ENCODE measurements around the gene BCL2L2. TPM values are rescaled to one million over a fixed set of nuclear protein-coding genes. Genes with fewer than 3 reads are reported as not detected.

BCL2L2 gene
- total RNA-seq, 1 experiment from 2014 or later = 18.2 TPM

- Mint-ChIP-seq H3K4me1 (peaks cover 14% of the 10 kb centered on the region), H3K9me3 (no peaks in the 10 kb centered on the region), H3K27ac (peak within 1 kb of the TSS; percentile 100), H3K36me3 (no peaks in the 10 kb centered on the region), H3K27me3 (ENCODE audit: low read depth) (peaks cover 62% of the 10 kb centered on the region), H3K4me3 (peak within 1 kb of the TSS; percentile 93)
- ChIA-PET CTCF (interaction anchor here (0.5 to 2.3 kb wide), 20 partner anchors 8 to 217 kb away, joined by 3 to 23 read pairs (median 3); partner anchors contain the start of genes BCL2L2, PABPN1 and SLC22A17), POLR2A (interaction anchor here (0.7 to 1.7 kb wide), 8 partner anchors 8 to 215 kb away, joined by 3 to 8 read pairs (median 4); partner anchors contain the start of genes BCL2L2 and PABPN1)
- ATAC-seq (peak; percentile 98), DNase-seq (ENCODE audit: low spot score) (peak; percentile 98)
- no peak for TF ChIP-seq CREM (CRISPR knock-in tag; IDR thresholded peaks at IDR 0.05)
- peak; percentile 88 for TF ChIP-seq SP1 (CRISPR knock-in tag; conservative IDR thresholded peaks at IDR 0.05)
- no peak for TF ChIP-seq ZNF425 (CRISPR knock-in tag; conservative IDR thresholded peaks at IDR 0.05)
- TF ChIP-seq ZNF416 (CRISPR knock-in tag; IDR thresholded peaks at IDR 0.05) = no peak
- 0 out of 2 replicates have a peak, but pooled peaks have one; percentile 10 for TF ChIP-seq ZNF121 (CRISPR knock-in tag; IDR thresholded peaks at IDR 0.05)
- peak; percentile 72; the same call in 1 of the 2 replicates for TF ChIP-seq HMGXB4 (CRISPR knock-in tag; IDR thresholded peaks at IDR 0.05)
- peak; percentile 71 for TF ChIP-seq TEAD1 (CRISPR knock-in tag; IDR thresholded peaks at IDR 0.05)
- TF ChIP-seq, protein P1, sequence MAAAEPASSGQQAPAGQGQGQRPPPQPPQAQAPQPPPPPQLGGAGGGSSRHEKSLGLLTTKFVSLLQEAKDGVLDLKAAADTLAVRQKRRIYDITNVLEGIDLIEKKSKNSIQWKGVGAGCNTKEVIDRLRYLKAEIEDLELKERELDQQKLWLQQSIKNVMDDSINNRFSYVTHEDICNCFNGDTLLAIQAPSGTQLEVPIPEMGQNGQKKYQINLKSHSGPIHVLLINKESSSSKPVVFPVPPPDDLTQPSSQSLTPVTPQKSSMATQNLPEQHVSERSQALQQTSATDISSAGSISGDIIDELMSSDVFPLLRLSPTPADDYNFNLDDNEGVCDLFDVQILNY (CRISPR knock-in tag; IDR thresholded peaks at IDR 0.05) = 0 out of 2 replicates have a peak, but pooled peaks have one; percentile 41
- TF ChIP-seq ZBTB43 (CRISPR knock-in tag; IDR thresholded peaks at IDR 0.05) = no peak
- TF ChIP-seq JAZF1 (CRISPR knock-in tag; IDR thresholded peaks at IDR 0.05) = no peak
- TF ChIP-seq ARID4B (CRISPR knock-in tag; IDR thresholded peaks at IDR 0.05; ENCODE audit: borderline replicate concordance) = peak; percentile 35; the same call in 1 of the 2 replicates
- TF ChIP-seq, protein P2, sequence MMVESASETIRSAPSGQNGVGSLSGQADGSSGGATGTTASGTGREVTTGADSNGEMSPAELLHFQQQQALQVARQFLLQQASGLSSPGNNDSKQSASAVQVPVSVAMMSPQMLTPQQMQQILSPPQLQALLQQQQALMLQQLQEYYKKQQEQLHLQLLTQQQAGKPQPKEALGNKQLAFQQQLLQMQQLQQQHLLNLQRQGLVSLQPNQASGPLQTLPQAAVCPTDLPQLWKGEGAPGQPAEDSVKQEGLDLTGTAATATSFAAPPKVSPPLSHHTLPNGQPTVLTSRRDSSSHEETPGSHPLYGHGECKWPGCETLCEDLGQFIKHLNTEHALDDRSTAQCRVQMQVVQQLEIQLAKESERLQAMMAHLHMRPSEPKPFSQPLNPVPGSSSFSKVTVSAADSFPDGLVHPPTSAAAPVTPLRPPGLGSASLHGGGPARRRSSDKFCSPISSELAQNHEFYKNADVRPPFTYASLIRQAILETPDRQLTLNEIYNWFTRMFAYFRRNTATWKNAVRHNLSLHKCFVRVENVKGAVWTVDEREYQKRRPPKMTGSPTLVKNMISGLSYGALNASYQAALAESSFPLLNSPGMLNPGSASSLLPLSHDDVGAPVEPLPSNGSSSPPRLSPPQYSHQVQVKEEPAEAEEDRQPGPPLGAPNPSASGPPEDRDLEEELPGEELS (CRISPR knock-in tag; IDR thresholded peaks at IDR 0.05) = 0 out of 2 replicates have a peak, but pooled peaks have one; percentile 30
- no peak for TF ChIP-seq MXD4 (CRISPR knock-in tag; IDR thresholded peaks at IDR 0.05; ENCODE audit: borderline replicate concordance)
- no peak for TF ChIP-seq AFF4 (CRISPR knock-in tag; IDR thresholded peaks at IDR 0.05; ENCODE audit: borderline replicate concordance)
- TF ChIP-seq ZNF671 (CRISPR knock-in tag; IDR thresholded peaks at IDR 0.05) = no peak
- 0 out of 2 replicates have a peak, but pooled peaks have one; percentile 61 for TF ChIP-seq ZNF232 (CRISPR knock-in tag; IDR thresholded peaks at IDR 0.05)
- peak; percentile 98 for TF ChIP-seq NFYB (CRISPR knock-in tag; conservative IDR thresholded peaks at IDR 0.05; ENCODE audit: low read depth)
- 0 out of 2 replicates have a peak, but pooled peaks have one; percentile 17 for TF ChIP-seq ELF4 (CRISPR knock-in tag; IDR thresholded peaks at IDR 0.05; ENCODE audit: low read depth)
Measured at GRCh38 chr14:23286020-23286901, 20.4 kb upstream of the BCL2L2 start, which contains the start of gene HOMEZ. TSS of gene HOMEZ (minus strand) at chr14:23286132. CDS start at chr14:23285952, 180 bp downstream.

Data from WTC11 (cell line).